ENCODE data around the gene MON1B.
"Not testable (repeated sequence)": the region's sequence is repeated elsewhere in the genome, so short reads cannot be mapped to it uniquely, and the experiment has no call there.

The MON1B gene

GRCh38 chr16:77190478-77191258 lies at the start of gene MON1B:
TSS of gene MON1B (plus strand) at chr16:77191190. CDS start at chr16:77191486, 296 bp downstream.
- peak; percentile 83 to 85 for DNase-seq (ENCODE audit: low read depth in 2 of 2)

DNA sequence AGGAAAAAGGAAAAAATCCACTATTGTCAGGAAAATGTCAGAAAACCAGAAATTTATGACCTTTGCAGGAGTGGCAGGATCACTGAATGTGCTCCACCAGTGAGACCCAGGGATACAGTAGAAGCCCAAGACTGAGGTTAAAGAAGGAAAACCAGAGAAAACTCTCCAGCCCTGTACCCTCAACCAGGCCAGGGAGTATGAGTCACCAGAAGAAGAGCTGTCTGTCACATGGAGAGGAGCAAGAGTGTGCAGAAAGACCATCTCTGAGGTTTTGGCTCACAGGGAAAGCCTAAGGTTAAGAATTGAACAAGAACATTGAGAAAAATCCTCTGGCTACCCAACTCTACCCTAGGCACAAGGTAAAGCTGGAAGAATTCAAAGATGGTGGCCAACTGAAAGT lies 47.6 kb upstream of the MON1B start:
- DNase-seq (ENCODE audit: low read depth in 2 of 2) = no peak

DNA sequence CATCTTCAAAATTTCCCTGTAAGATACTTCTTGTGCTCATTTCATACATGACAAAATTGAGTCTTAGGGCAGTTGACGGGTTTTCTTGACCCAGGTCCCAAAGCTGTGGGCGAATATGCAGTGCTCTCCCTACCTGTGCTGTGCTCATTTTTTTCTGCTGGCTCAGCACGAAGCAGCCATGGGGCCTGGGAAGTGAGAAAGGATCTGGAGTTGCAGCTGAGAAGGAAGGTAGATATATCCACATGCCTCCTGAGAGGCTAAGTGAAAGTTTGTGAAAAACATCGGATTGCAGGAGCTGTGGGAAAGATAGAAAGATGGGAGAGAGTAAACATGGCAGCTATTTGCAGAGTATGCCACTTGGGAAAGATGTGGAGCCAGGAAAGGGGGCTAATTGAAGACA lies 42.9 kb upstream of the MON1B start:
- DNase-seq (ENCODE audit: low read depth in 2 of 2) = no peak

- no peak for DNase-seq (ENCODE audit: low read depth in 2 of 2)
Observed at GRCh38 chr16:77157346-77158058, 33.5 kb upstream of the MON1B start.

- no peak for DNase-seq (ENCODE audit: low read depth in 2 of 2)
Observed at GRCh38 chr16:77158293-77158692, 32.7 kb upstream of the MON1B start.

GRCh38 chr16:77165006-77165405 lies 26.0 kb upstream of the MON1B start:
- no peak for DNase-seq (ENCODE audit: low read depth in 2 of 2)

- not testable (repeated sequence) for DNase-seq (ENCODE audit: low read depth in 2 of 2)
Observed at GRCh38 chr16:77165536-77166236, 25.3 kb upstream of the MON1B start.

- DNase-seq (ENCODE audit: low read depth in 2 of 2) = no peak
Observed at GRCh38 chr16:77166726-77167125, 24.3 kb upstream of the MON1B start.

- DNase-seq (ENCODE audit: low read depth in 2 of 2) = no peak
Observed at GRCh38 chr16:77168901-77169300, 22.1 kb upstream of the MON1B start.

DNA sequence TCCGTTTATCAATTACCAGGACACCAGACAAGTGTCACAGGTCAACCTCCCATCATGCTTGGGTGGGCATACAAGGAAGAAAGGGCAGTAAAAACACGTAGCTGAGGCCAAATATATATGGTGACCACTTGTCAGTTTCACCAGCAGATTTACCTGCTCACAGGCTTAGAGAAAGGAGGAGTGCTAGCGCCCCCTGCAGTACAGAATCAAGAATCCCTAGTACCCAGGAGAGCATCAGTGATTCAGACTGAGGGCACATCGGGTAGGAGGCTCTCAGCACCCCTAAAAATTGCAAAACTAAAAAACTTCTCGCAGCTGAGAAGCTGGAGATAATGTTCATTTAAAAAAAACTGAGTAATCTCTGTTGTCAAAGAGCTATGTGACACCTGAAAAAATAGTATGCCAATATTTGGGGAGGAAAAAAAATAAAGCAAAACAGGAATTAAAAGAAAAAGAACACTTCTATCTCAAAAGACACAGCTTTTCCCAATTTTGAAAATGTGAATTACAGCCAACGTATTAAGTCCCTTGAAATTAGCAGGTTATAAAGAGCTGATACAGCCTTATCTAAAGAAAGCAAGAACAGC lies 21.2 kb upstream of the MON1B start:
- DNase-seq (ENCODE audit: low read depth in 2 of 2) = no peak

- no peak for DNase-seq (ENCODE audit: low read depth in 2 of 2)
Observed at GRCh38 chr16:77170805-77171204, 20.2 kb upstream of the MON1B start.

GRCh38 chr16:77171745-77172635 lies 19.0 kb upstream of the MON1B start:
- DNase-seq (ENCODE audit: low read depth in 2 of 2) = no peak

DNA sequence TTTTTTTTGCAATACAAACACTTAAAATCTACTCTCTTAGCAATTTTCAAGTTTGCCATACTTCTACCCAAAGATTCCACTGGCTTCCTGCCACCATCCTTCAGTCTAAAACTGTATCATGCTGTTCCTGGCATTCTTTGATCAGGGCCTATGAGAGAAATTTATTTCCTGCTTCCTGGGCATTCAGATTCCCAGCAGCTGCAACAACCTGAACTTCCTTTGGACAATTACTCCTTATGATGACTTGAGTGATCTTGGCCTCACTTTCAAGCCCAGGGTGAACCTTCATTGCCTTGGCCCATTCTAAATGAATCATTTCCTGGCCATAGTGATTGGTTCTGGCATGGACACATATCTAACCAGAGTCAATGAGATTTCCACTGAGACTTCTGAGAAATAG lies 18.0 kb upstream of the MON1B start:
- no peak for DNase-seq (ENCODE audit: low read depth in 2 of 2)

- no peak for DNase-seq (ENCODE audit: low read depth in 2 of 2)
Observed at GRCh38 chr16:77183137-77183536, 7.9 kb upstream of the MON1B start.

DNA sequence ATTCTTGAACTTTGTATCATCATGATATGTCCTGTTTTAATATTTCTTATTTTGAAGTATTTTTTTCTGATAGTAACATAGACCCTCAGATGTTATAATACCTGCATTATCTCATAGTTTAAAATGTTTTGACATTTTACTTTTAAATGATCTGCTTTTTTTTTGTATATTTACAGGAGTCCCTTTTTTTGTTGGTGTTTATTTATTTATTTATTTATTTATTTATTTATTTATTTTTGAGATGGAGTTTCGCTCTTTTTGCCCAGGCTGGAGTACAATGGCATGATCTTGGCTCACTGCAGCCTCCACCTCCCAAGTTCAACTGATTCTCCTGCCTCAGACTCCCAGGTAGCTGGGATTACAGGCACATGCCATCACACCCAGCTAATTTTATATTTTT lies 4.7 kb upstream of the MON1B start:
- not testable (repeated sequence) for DNase-seq (ENCODE audit: low read depth in 2 of 2)

DNA sequence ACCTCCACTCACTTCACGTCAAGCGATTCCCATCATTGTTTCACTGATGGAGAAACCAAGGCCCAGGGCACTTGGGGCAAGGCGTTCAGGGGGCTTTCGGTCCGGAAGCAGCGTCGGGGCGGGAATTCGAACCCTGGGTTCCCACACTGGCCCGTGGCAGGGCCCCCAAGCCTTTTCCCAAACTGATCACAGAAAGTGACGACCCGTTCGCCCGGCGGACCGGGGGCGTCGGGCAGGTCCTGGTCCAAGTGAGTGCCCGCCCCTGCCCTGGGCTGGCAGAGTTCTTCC lies 856 bp upstream of the MON1B start:
- DNase-seq (ENCODE audit: low read depth in 2 of 2) = no peak

GRCh38 chr16:77191259-77191969 lies 424 bp downstream of the MON1B start:
- peak in 1 of 2 donors; percentile 14 for DNase-seq (ENCODE audit: low read depth in 2 of 2)

GRCh38 chr16:77193377-77193776 lies 2.4 kb downstream of the MON1B start:
- no peak for DNase-seq (ENCODE audit: low read depth in 2 of 2)

- DNase-seq (ENCODE audit: low read depth in 2 of 2) = no peak
Observed at GRCh38 chr16:77194295-77195231, 3.6 kb downstream of the MON1B start.

- no peak for DNase-seq (ENCODE audit: low read depth in 2 of 2)
Observed at GRCh38 chr16:77195411-77195810, 4.4 kb downstream of the MON1B start.
